Retinal pigment epithelial cell (primary cell): ENCODE measurements around the gene MAPK11.

Experiments used
- DNase-seq: peaks from one replicate; pipeline ENCODE4 v3.0.0-alpha.2; 2010; ENCODE audit warnings: low read depth
- H3K4me3 ChIP-seq: 2 replicates; pipeline ENCODE4 v1.5.1; 2011; ENCODE audit warnings: mild to moderate bottlenecking, low read length, control low read depth, moderate library complexity
- TF ChIP-seq, protein P1 (sequence below): conservative IDR thresholded peaks from 2 replicates; pipeline ENCODE4 v1.5.1; 2011; ENCODE audit warnings: low read depth, low read length, control low read depth, inconsistent platforms

The MAPK11 gene

GRCh38 chr22:50293441-50294318, 23.5 kb upstream of the MAPK11 start:
- DNase-seq = peak; percentile 86
- H3K4me3 ChIP-seq = peak overlapping the region; percentile 52
- TF ChIP-seq, protein P1, sequence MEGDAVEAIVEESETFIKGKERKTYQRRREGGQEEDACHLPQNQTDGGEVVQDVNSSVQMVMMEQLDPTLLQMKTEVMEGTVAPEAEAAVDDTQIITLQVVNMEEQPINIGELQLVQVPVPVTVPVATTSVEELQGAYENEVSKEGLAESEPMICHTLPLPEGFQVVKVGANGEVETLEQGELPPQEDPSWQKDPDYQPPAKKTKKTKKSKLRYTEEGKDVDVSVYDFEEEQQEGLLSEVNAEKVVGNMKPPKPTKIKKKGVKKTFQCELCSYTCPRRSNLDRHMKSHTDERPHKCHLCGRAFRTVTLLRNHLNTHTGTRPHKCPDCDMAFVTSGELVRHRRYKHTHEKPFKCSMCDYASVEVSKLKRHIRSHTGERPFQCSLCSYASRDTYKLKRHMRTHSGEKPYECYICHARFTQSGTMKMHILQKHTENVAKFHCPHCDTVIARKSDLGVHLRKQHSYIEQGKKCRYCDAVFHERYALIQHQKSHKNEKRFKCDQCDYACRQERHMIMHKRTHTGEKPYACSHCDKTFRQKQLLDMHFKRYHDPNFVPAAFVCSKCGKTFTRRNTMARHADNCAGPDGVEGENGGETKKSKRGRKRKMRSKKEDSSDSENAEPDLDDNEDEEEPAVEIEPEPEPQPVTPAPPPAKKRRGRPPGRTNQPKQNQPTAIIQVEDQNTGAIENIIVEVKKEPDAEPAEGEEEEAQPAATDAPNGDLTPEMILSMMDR = no peak

GRCh38 chr22:50292643-50293440, 22.7 kb upstream of the MAPK11 start:
- peak overlapping the region; percentile 52 for H3K4me3 ChIP-seq
- DNase-seq = no peak
- TF ChIP-seq, protein P1 = no peak

DNA sequence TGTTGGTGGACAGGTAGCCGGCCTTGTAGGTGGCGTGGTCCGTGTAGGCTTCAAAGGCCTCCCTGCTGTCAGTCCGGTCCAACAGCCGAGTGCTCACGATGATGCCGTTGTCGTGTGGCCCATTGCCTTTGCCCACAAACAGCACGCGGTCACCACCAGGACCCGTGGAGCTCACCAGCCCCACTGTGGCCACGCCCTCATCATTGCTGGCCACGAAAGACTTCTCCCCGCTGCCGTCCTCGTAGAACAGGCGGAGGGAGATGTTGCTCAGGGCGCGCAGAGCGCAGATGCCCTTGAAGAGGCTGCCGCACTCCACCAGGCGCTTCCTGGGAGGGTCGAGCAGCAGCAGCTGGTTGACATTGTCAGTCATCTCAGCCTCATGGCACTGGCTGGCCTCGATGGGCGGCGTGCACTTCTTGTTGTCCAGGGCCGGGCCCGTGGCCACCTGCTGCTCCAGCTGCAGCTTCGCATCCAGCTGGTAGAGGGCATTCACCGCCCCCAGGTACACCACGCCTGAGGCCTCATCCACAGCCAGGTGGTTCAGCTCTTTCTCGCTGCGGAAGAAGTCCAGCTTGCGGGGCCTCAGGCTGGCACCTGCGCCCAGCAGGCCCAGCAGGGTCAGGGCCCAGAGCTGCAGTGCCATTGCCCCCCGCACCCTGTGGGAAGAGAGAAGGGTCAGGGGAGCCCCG, 19.9 kb upstream of the MAPK11 start:
- no peak for DNase-seq
- no peak overlapping the region for H3K4me3 ChIP-seq
- TF ChIP-seq, protein P1 = no peak

DNA sequence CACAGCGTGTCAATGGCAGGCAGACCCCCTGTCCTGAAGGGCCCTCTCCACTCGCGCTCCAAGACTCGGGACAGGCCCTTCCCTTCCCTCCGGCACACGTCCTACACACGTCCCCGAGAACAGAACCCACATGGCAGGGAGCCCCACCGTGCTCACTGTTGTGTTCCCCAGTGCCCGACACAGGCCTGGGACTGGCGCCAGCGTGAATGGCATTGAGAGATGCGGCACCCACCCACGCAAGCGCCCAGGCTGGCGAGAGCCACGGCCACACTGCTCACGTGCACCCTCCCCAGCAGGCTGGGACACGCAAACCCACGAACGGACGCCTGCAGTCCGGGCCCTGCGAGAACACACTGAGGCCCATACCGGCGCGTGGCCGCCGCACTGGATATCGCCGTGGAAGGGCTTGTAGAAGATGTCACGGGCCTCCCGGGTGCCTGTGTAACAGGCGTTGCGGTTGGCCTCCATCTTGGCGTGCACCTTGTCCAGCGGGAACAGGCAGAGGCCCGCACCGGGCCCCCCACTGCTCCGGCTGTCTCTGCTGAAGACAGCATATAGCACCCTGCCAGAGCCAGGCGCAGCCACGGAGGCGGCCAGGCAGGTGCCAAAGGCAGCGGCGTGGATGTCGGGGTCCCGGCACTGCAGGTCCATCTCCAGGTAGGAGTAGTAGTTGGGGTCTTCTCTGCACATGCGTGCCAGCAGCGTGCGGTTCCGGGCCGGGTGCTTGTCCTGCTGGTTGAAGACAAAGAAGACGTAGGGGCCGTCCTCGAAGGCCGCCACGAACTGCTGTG, 19.2 kb upstream of the MAPK11 start:
- TF ChIP-seq, protein P1 = no peak
- no peak for DNase-seq
- no peak overlapping the region for H3K4me3 ChIP-seq

- no peak overlapping the region for H3K4me3 ChIP-seq
- TF ChIP-seq, protein P1 = no peak
- DNase-seq = no peak
Observed at GRCh38 chr22:50287731-50288130, 17.6 kb upstream of the MAPK11 start.

- no peak for DNase-seq
- no peak overlapping the region for H3K4me3 ChIP-seq
- TF ChIP-seq, protein P1 = no peak
Observed at GRCh38 chr22:50286701-50287318, 16.6 kb upstream of the MAPK11 start.
